DOHH2 (cell line): ENCODE results near the gene CAPZB.
A peak's percentile ranks its signal among the peaks of the same experiment; 100 is the strongest.

Experiments used
- H3F3A ChIP-seq: fragments of 200-600 bp; sonication (generic), shearing (Covaris generic); 2 replicates; pipeline ENCODE4 v1.6.0; 2016; ENCODE audit warnings: antibody characterized with exemption, mild to moderate bottlenecking; ENCODE audit not compliant: control insufficient read depth, insufficient read depth
- H3K27ac ChIP-seq: fragments of 200-600 bp; sonication (generic); 2 replicates; pipeline ENCODE4 v1.5.1; 2014; ENCODE audit warnings: low read depth, mild to moderate bottlenecking, low read length, moderate library complexity
- H3K27me3 ChIP-seq: fragments of 200-600 bp; sonication (generic); 2 replicates; pipeline ENCODE4 v1.6.1; 2014; ENCODE audit warnings: mild to moderate bottlenecking, low read length, mixed read lengths; ENCODE audit not compliant: control insufficient read depth
- H3K36me3 ChIP-seq: fragments of 200-600 bp; sonication (generic); 2 replicates; pipeline ENCODE4 v1.6.1; 2014; ENCODE audit warnings: mild to moderate bottlenecking, low read length, moderate library complexity, mixed read lengths; ENCODE audit not compliant: control insufficient read depth
- H3K4me1 ChIP-seq: fragments of 200-600 bp; sonication (generic); 2 replicates; pipeline ENCODE4 v1.6.1; 2014; ENCODE audit warnings: mild to moderate bottlenecking, low read length, mixed read lengths; ENCODE audit not compliant: control insufficient read depth
- H3K4me2 ChIP-seq: fragments of 200-600 bp; sonication (generic); 2 replicates; pipeline ENCODE4 v1.6.0; 2014; ENCODE audit warnings: mild to moderate bottlenecking, low read length, moderate library complexity
- H3K4me3 ChIP-seq: fragments of 200-600 bp; sonication (generic); 2 replicates; pipeline ENCODE4 v1.5.1; 2014; ENCODE audit warnings: mild to moderate bottlenecking, low read length, mixed read lengths
- H3K79me2 ChIP-seq: fragments of 200-600 bp; sonication (generic); 2 replicates; pipeline ENCODE4 v1.6.1; 2014; ENCODE audit warnings: mild to moderate bottlenecking, low read length, mixed read lengths; ENCODE audit not compliant: control insufficient read depth
- H3K9me2 ChIP-seq: fragments of 200-600 bp; sonication (generic); replicated peaks from 2 replicates; pipeline ENCODE4 v1.6.1; 2014; ENCODE audit warnings: mild to moderate bottlenecking, low read length, mixed read lengths; ENCODE audit not compliant: control insufficient read depth
- H3K9me3 ChIP-seq: fragments of 200-600 bp; sonication (generic); 2 replicates; pipeline ENCODE4 v1.6.1; 2014; ENCODE audit warnings: antibody characterized with exemption, low read length, mixed read lengths; ENCODE audit not compliant: control insufficient read depth, insufficient read depth
- H4K20me1 ChIP-seq: fragments of 200-600 bp; sonication (generic); 2 replicates; pipeline ENCODE4 v1.6.0; 2014; ENCODE audit warnings: low read depth, mild to moderate bottlenecking, antibody characterized with exemption, low read length, moderate library complexity; ENCODE audit not compliant: control insufficient read depth, insufficient read depth
- CTCF ChIP-seq: fragments of 200-600 bp; sonication (generic); IDR thresholded peaks from one replicate; pipeline ENCODE4 v1.5.1; 2014; ENCODE audit warnings: antibody characterized with exemption, mild to moderate bottlenecking, low read depth, low read length; ENCODE audit not compliant: poor library complexity, severe bottlenecking
- EZH2phosphoT487 ChIP-seq: fragments of 200-600 bp; sonication (generic); IDR thresholded peaks from 2 replicates; pipeline ENCODE4 v1.6.1; 2017; ENCODE audit warnings: borderline replicate concordance, mild to moderate bottlenecking, antibody characterized with exemption, low read length, moderate library complexity, mixed read lengths

The CAPZB gene

GRCh38 chr1:19374926-19375325 lies 110.4 kb downstream of the CAPZB start:
- H3F3A ChIP-seq, result no peaks in the 10 kb centered on the region
- H3K4me1 ChIP-seq, result no peaks in the 10 kb centered on the region
- H3K27me3 ChIP-seq, result no peaks in the 10 kb centered on the region
- no peak for TF ChIP-seq EZH2phosphoT487
- no peak for TF ChIP-seq CTCF
- no peaks in the 10 kb centered on the region for H3K9me3 ChIP-seq
- H3K79me2 ChIP-seq, result no peaks in the 10 kb centered on the region
- H3K4me2 ChIP-seq, result no peak overlapping the region
- H4K20me1 ChIP-seq, result no peaks in the 10 kb centered on the region
- H3K36me3 ChIP-seq, result peaks cover 42% of the 10 kb centered on the region
- H3K4me3 ChIP-seq, result no peak overlapping the region
- no peaks in the 10 kb centered on the region for H3K9me2 ChIP-seq
- H3K27ac ChIP-seq, result no peak overlapping the region

DNA sequence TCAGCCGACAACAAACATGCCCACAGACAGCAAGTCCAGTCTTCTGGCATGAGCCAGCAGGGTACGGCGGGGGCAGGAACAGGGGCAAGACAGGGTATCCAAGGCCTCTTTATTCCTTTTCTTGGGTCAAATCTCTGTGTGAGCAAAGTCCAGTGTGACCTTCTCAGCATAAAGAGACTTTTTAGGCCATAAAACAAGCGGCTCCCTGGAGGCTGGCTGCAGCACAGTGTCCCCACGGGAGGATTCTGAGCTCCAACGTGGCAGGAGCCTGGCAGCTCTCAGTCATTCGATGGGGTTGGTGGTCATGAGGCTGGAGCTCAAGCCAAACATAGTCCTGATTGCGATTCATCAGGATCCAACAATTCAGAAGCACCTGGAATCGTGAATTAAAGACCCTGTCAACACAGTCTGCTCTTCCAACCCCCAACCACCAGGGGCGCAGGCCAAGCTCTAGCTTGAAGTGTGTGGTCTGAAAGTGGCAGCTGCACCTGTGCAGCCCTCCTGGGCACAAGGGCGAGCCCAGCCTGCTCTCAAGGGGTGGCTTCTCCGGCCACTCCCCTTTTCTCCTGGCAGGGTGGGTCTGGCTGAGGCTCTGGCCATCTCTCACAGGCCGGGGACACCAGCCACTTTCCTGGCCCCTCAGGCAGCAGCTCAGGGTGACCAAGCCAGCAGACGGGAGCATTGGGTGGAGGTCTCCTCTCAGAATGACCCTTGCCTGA lies 111.1 kb downstream of the CAPZB start:
- H4K20me1 ChIP-seq, result no peaks in the 10 kb centered on the region
- H3K9me2 ChIP-seq, result no peaks in the 10 kb centered on the region
- H3K79me2 ChIP-seq, result no peaks in the 10 kb centered on the region
- no peak overlapping the region for H3K4me2 ChIP-seq
- H3K4me3 ChIP-seq, result no peak overlapping the region
- no peaks in the 10 kb centered on the region for H3F3A ChIP-seq
- no peaks in the 10 kb centered on the region for H3K9me3 ChIP-seq
- TF ChIP-seq EZH2phosphoT487, result no peak
- TF ChIP-seq CTCF, result peak; percentile 27
- H3K27me3 ChIP-seq, result no peaks in the 10 kb centered on the region
- no peak overlapping the region for H3K27ac ChIP-seq
- no peaks in the 10 kb centered on the region for H3K4me1 ChIP-seq
- H3K36me3 ChIP-seq, result peaks cover 35% of the 10 kb centered on the region

- H3F3A ChIP-seq, result no peaks in the 10 kb centered on the region
- no peaks in the 10 kb centered on the region for H4K20me1 ChIP-seq
- H3K4me1 ChIP-seq, result no peaks in the 10 kb centered on the region
- no peaks in the 10 kb centered on the region for H3K9me3 ChIP-seq
- no peak overlapping the region for H3K4me2 ChIP-seq
- H3K27me3 ChIP-seq, result no peaks in the 10 kb centered on the region
- H3K36me3 ChIP-seq, result peaks cover 32% of the 10 kb centered on the region
- TF ChIP-seq CTCF, result no peak
- TF ChIP-seq EZH2phosphoT487, result no peak
- H3K4me3 ChIP-seq, result no peak overlapping the region
- no peaks in the 10 kb centered on the region for H3K9me2 ChIP-seq
- no peak overlapping the region for H3K27ac ChIP-seq
- no peaks in the 10 kb centered on the region; the same call in 1 of the 2 replicates for H3K79me2 ChIP-seq
Measured at GRCh38 chr1:19373211-19374082, 111.9 kb downstream of the CAPZB start.
